ENCODE results near the gene PTOV1.

Gene PTOV1

DNA sequence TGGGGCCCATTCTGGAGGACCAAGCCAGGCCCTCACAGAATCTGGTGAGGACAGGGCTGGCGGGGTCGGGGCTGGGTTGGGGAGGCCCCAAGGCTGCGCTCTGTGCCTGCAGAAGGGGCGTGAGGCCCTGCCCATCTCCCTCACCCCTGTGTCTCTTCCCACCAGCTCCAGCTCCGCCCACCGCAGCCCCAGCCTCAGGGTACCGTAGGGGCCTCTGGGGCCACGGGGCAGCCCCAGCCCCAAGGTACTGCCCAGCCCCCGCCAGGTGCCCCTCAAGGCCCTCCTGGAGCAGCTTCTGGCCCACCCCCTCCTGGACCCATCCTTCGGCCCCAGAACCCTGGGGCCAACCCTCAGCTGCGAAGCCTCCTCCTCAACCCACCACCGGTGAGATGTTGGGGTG lies 15.4 kb upstream of the PTOV1 start:
- no peaks in the 10 kb centered on the region for H4K20me1 ChIP-seq (ENCODE audit: low read depth, low read length)
- no peaks in the 10 kb centered on the region for H3K79me2 ChIP-seq (ENCODE audit: insufficient read depth, low read length)
- no peaks in the 10 kb centered on the region for H3K9me3 ChIP-seq (ENCODE audit: insufficient read depth, low read length)
- H3K9ac ChIP-seq (ENCODE audit: low read length), result no peak overlapping the region
- no peak overlapping the region for H3K27ac ChIP-seq (ENCODE audit: low read depth, low read length)
- H3K4me2 ChIP-seq (ENCODE audit: low read depth, low read length, poor library complexity, severe bottlenecking), result no peak overlapping the region
- no peak for TF ChIP-seq EZH2phosphoT487 (conservative IDR thresholded peaks at IDR 0.05; ENCODE audit: low read length)
- TF ChIP-seq, protein P1, sequence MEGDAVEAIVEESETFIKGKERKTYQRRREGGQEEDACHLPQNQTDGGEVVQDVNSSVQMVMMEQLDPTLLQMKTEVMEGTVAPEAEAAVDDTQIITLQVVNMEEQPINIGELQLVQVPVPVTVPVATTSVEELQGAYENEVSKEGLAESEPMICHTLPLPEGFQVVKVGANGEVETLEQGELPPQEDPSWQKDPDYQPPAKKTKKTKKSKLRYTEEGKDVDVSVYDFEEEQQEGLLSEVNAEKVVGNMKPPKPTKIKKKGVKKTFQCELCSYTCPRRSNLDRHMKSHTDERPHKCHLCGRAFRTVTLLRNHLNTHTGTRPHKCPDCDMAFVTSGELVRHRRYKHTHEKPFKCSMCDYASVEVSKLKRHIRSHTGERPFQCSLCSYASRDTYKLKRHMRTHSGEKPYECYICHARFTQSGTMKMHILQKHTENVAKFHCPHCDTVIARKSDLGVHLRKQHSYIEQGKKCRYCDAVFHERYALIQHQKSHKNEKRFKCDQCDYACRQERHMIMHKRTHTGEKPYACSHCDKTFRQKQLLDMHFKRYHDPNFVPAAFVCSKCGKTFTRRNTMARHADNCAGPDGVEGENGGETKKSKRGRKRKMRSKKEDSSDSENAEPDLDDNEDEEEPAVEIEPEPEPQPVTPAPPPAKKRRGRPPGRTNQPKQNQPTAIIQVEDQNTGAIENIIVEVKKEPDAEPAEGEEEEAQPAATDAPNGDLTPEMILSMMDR (IDR thresholded peaks at IDR 0.05; ENCODE audit: insufficient read depth, low read length, poor library complexity, severe bottlenecking), result no peak
- peaks cover 3% of the 10 kb centered on the region; the same call in 1 of the 2 replicates for H3K36me3 ChIP-seq (ENCODE audit: low read length)
- no peak overlapping the region for H2AFZ ChIP-seq (ENCODE audit: low read depth, low read length, severe bottlenecking)
- H3F3A ChIP-seq (ENCODE audit: insufficient read depth), result no peaks in the 10 kb centered on the region
- no peaks in the 10 kb centered on the region for H3K27me3 ChIP-seq (ENCODE audit: low read length)
- no peaks in the 10 kb centered on the region for H3K9me2 ChIP-seq (replicated peaks; ENCODE audit: insufficient read depth, low read length)
- H3K4me3 ChIP-seq (ENCODE audit: insufficient read depth, low read length, poor library complexity, severe bottlenecking), result no peak overlapping the region

DNA sequence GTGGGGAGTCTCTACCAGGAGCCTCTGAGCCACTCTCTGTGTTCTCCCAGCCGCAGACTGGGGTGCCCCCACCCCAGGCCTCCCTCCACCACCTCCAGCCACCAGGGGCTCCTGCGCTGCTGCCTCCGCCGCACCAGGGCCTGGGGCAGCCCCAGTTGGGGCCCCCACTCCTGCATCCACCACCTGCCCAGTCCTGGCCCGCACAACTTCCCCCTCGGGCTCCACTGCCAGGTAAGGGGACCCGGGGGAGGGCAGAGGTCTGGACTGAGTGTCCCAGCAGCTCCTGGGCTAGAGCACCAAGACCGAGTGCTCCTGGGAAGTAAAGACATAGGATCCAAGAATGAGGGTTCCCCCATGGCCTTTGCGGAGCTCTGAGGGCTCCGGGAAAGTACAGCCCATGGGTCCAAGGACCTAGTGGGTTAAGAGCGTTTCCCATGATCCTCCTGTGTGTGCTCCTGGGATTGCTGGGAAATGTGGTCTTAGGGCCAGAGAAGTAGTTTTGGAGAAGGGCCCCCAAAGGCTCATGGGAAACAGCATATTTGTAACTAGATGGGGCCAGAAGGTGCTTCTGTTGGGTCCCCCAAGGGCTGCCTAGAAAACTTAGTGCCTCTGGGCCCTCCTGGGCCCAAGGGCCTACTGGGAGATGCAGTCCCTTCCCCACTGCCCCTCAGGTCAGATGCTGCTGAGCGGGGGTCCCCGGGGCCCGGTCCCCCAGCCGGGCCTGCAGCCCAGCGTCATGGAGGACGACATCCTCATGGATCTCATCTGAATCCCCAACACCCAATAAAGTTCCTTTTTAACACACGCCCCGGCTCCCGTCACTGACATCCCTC lies 14.6 kb upstream of the PTOV1 start:
- TF ChIP-seq EZH2phosphoT487 (conservative IDR thresholded peaks at IDR 0.05; ENCODE audit: low read length), result no peak
- TF ChIP-seq, protein P1 (IDR thresholded peaks at IDR 0.05; ENCODE audit: insufficient read depth, low read length, poor library complexity, severe bottlenecking), result no peak
- no peaks in the 10 kb centered on the region for H3K9me2 ChIP-seq (replicated peaks; ENCODE audit: insufficient read depth, low read length)
- no peak overlapping the region for H3K4me3 ChIP-seq (ENCODE audit: insufficient read depth, low read length, poor library complexity, severe bottlenecking)
- H2AFZ ChIP-seq (ENCODE audit: low read depth, low read length, severe bottlenecking), result no peak overlapping the region
- no peaks in the 10 kb centered on the region for H3K27me3 ChIP-seq (ENCODE audit: low read length)
- H3K36me3 ChIP-seq (ENCODE audit: low read length), result peaks cover 3% of the 10 kb centered on the region; the same call in 1 of the 2 replicates
- no peak overlapping the region for H3K4me2 ChIP-seq (ENCODE audit: low read depth, low read length, poor library complexity, severe bottlenecking)
- no peaks in the 10 kb centered on the region for H3K79me2 ChIP-seq (ENCODE audit: insufficient read depth, low read length)
- H3K27ac ChIP-seq (ENCODE audit: low read depth, low read length), result no peak overlapping the region
- no peaks in the 10 kb centered on the region for H4K20me1 ChIP-seq (ENCODE audit: low read depth, low read length)
- no peaks in the 10 kb centered on the region for H3K9me3 ChIP-seq (ENCODE audit: insufficient read depth, low read length)
- no peak overlapping the region for H3K9ac ChIP-seq (ENCODE audit: low read length)
- no peaks in the 10 kb centered on the region for H3F3A ChIP-seq (ENCODE audit: insufficient read depth)

DNA sequence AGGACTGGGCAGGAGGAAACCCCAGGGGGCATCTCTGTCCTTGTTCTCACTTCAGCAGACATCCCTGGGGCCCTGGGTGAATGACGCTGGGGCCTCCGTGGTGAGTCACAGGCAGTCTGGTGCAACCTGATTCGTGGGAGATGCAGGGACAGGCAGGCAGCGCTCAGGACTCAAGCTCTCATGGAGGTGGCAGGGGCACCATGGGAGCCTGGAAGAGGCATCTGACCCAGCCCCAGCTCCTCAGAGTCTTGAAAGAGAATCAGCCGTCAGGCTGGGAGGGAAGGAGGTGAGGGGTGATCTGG lies 14.0 kb upstream of the PTOV1 start:
- H3K79me2 ChIP-seq (ENCODE audit: insufficient read depth, low read length), result no peaks in the 10 kb centered on the region
- no peaks in the 10 kb centered on the region for H4K20me1 ChIP-seq (ENCODE audit: low read depth, low read length)
- H2AFZ ChIP-seq (ENCODE audit: low read depth, low read length, severe bottlenecking), result no peak overlapping the region
- no peak for TF ChIP-seq EZH2phosphoT487 (conservative IDR thresholded peaks at IDR 0.05; ENCODE audit: low read length)
- TF ChIP-seq, protein P1 (IDR thresholded peaks at IDR 0.05; ENCODE audit: insufficient read depth, low read length, poor library complexity, severe bottlenecking), result no peak
- no peak overlapping the region for H3K9ac ChIP-seq (ENCODE audit: low read length)
- H3K9me2 ChIP-seq (replicated peaks; ENCODE audit: insufficient read depth, low read length), result no peaks in the 10 kb centered on the region
- H3F3A ChIP-seq (ENCODE audit: insufficient read depth), result no peaks in the 10 kb centered on the region
- peaks cover 3% of the 10 kb centered on the region; the same call in 1 of the 2 replicates for H3K36me3 ChIP-seq (ENCODE audit: low read length)
- no peak overlapping the region for H3K4me2 ChIP-seq (ENCODE audit: low read depth, low read length, poor library complexity, severe bottlenecking)
- no peaks in the 10 kb centered on the region for H3K27me3 ChIP-seq (ENCODE audit: low read length)
- no peaks in the 10 kb centered on the region for H3K9me3 ChIP-seq (ENCODE audit: insufficient read depth, low read length)
- no peak overlapping the region for H3K27ac ChIP-seq (ENCODE audit: low read depth, low read length)
- H3K4me3 ChIP-seq (ENCODE audit: insufficient read depth, low read length, poor library complexity, severe bottlenecking), result no peak overlapping the region

All from SU-DHL-6 (cell line).